LNCaP clone FGC (cell line): Measurements from ENCODE around the gene FCRL2.

Experiments used
- DNase-seq: peaks from one replicate; pipeline ENCODE4 v3.0.0-alpha.2; 2011; ENCODE audit warnings: low read depth
- H3K4me3 ChIP-seq: 2 replicates; pipeline ENCODE4 v1.5.1; 2011; ENCODE audit warnings: mild to moderate bottlenecking, low read depth, low read length, control low read depth
- TF ChIP-seq, protein P1 (sequence below): IDR thresholded peaks from 2 replicates; pipeline ENCODE4 v1.5.1; 2012; ENCODE audit warnings: mild to moderate bottlenecking; ENCODE audit not compliant: control insufficient read depth, insufficient read depth; ENCODE audit errors: extremely low read depth

The FCRL2 gene

DNA sequence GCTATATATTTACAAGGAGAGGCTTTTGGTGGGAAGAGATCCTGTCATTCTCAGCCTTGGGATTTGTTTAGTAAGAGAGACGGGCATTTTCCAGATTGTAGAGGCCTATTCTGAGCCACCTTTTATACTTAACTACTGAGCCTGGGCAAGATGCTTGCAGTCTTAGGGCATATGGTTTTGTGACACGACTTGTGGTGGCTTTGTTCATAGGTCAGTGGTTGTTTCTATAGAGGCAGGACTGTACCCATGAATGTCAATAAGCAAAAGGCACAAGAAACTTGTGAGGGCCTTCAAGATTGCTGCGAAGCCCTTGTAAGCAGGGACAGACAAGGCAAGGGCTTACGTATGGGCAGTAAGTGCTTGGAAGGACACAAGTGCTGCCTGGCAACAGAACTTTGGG lies 73.0 kb downstream of the FCRL2 start:
- TF ChIP-seq, protein P1, sequence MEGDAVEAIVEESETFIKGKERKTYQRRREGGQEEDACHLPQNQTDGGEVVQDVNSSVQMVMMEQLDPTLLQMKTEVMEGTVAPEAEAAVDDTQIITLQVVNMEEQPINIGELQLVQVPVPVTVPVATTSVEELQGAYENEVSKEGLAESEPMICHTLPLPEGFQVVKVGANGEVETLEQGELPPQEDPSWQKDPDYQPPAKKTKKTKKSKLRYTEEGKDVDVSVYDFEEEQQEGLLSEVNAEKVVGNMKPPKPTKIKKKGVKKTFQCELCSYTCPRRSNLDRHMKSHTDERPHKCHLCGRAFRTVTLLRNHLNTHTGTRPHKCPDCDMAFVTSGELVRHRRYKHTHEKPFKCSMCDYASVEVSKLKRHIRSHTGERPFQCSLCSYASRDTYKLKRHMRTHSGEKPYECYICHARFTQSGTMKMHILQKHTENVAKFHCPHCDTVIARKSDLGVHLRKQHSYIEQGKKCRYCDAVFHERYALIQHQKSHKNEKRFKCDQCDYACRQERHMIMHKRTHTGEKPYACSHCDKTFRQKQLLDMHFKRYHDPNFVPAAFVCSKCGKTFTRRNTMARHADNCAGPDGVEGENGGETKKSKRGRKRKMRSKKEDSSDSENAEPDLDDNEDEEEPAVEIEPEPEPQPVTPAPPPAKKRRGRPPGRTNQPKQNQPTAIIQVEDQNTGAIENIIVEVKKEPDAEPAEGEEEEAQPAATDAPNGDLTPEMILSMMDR: no peak
- no peak overlapping the region for H3K4me3 ChIP-seq
- no peak for DNase-seq

GRCh38 chr1:157702308-157702825 lies 74.6 kb downstream of the FCRL2 start:
- no peak for DNase-seq
- TF ChIP-seq, protein P1: no peak
- H3K4me3 ChIP-seq: no peak overlapping the region

- H3K4me3 ChIP-seq: no peak within 1 kb of the TSS
- DNase-seq: no peak
- TF ChIP-seq, protein P1: no peak
Measured at GRCh38 chr1:157700732-157701131, 76.2 kb downstream of the FCRL2 start, which contains the start of gene FCRL3. FCRL3 (minus strand) TSS chr1:157700769; CDS start chr1:157700489, 280 bp downstream.

DNA sequence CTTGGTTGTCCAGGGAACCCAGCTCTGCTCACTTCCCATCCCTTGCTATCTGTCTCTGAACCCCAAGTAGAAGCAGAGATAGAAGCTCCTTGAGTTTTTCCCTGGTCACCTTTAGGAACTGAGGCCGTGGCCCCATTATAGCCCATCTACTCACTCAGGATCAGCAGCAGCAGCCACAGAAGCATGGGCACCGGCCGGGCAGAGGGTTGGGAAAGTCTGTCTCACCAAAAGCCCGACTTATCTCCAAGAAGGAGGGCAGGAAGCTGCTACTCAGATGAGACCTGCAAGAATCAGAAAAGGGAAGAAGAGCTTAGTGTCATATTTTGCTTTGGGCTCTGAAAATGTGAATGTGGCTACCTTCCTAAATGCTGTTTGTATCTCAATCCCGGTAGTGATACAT lies 76.6 kb downstream of the FCRL2 start:
- no peak for DNase-seq
- no peak overlapping the region for H3K4me3 ChIP-seq
- TF ChIP-seq, protein P1: no peak

DNA sequence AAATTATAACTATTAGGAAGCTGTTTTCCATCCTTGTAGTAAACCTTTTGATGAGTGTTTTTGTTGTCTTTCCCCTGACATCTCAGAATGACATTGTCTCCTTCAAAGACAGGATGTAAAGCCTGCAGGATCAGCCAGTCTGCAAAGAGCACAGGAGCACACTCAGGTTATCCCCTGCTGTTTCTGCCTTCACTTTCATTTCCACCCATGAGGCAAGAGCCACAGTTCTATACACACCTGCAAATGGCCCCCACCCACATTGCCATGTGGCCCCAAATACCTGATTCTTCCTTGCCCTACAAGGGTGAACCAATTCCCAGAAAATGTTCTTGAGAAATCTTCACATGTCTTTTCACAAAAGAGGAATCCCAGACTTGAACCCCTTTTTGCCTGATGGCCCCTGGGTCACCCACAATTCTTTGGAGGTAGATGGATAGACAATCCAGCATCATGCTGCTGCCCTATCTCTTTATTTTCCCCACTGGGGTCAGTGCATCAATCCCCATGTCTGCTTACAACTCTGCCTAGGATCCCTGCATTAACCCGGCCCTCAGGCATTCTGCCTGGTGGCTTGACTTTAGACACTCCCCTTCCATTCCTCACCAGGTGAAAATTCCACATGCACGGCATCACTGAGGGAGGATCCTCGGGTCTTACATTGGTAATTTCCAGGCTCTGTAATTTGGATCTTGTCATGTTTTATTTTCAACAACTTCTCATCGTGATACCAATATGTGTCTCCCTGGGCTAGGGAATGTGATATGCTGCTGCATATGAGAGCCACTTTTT lies 79.0 kb downstream of the FCRL2 start:
- DNase-seq: no peak
- no peak overlapping the region for H3K4me3 ChIP-seq
- TF ChIP-seq, protein P1: no peak

DNA sequence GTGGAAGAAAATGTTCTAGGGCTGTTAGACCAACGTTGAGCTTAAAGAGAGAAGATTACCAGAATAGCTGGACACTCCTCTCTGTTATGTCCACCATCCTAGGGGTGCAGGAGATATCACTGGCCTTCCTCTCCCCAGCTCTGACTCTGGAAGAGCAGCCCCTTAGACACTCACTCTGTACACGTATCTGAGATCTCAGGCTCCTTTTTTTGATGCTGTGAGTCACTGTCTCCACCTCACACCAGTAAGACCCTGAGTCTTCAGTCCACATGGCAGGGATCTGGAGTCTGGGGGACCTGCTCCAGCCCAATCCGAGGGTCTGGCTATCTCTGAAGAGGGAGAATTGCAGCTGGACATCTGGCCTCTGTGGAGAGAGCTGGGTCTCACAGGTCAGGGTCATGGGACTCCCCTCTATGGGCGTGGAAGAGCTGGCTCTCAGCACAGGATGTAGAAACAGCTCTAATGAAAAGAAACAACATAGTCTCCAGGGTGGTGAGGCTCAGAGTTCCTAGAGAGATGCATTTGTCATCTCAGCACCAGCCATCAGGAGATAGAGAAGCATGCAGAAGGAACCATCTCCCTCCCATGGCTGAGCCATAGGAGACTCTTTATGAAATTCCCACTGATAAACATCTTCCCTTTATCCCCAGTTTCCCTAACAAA lies 79.8 kb downstream of the FCRL2 start:
- no peak for DNase-seq
- no peak overlapping the region for H3K4me3 ChIP-seq
- TF ChIP-seq, protein P1: no peak
